ENCODE data around the gene DHX16. TPM values are rescaled to one million over a fixed set of nuclear protein-coding genes. Genes with fewer than 3 reads are reported as not detected.
A peak's percentile ranks its signal among the peaks of the same experiment; 100 is the strongest.

The DHX16 gene
- total and polyA plus RNA-seq, 9 of the 15 experiments (the other 6 are each of a cell fraction or from before 2014, with no cell fraction given), result 14.6 to 66.1 (median 47.5) TPM

DNA sequence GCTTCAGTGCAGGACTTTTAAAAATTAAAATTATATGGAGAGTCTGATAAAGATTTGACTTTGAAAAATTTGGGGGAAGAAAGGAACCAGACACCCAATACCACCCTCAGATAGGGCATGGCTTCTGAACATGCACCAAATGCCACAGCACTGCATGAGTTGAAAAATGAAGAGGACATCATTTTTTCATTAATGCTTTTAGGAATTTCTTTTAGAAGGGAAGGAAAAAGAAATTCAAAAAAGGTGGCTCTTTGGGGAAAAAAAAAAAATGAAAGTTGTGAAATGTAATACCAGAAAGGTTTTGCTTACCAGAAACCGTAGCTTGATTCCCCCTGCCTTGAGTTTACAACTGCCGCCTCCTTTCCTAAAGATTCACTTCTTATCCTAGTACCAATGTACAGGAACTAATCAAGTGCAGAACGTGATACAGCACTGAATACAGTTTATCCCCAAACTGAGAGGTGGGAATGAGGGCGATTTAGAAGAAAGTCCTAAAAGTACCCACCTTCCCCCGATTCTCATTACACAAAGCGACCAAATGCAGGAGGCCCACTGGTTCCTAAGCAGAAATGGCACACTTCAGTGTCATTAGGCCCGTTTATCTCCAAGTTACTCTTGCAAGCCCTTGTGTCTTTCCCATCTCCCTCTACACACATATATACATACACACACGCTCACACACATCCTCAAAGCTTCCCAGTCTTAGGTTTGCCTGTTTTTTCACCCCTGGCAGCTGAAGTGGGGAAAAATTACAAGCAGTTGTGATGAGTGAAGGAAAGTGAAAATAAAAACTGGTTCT lies 58.6 kb downstream of the DHX16 start (continued):
- TF ChIP-seq, protein P1, sequence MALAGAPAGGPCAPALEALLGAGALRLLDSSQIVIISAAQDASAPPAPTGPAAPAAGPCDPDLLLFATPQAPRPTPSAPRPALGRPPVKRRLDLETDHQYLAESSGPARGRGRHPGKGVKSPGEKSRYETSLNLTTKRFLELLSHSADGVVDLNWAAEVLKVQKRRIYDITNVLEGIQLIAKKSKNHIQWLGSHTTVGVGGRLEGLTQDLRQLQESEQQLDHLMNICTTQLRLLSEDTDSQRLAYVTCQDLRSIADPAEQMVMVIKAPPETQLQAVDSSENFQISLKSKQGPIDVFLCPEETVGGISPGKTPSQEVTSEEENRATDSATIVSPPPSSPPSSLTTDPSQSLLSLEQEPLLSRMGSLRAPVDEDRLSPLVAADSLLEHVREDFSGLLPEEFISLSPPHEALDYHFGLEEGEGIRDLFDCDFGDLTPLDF (CRISPR knock-in tag; IDR thresholded peaks at IDR 0.05), result no peak
- TF ChIP-seq ETV1 (tag; conservative IDR thresholded peaks at IDR 0.05; ENCODE audit: low read depth) (no peak), ZNF77 (CRISPR knock-in tag; IDR thresholded peaks at IDR 0.05) (0 out of 2 replicates have a peak, but pooled peaks have one; percentile 73), SIRT6 (IDR thresholded peaks at IDR 0.05; ENCODE audit: low read depth, low read length) (no peak), BMI1 (IDR thresholded peaks at IDR 0.05; ENCODE audit: low read length) (no peak), DEAF1 (CRISPR knock-in tag; IDR thresholded peaks at IDR 0.05) (0 out of 2 replicates have a peak, but pooled peaks have one; percentile 8), BCOR (IDR thresholded peaks at IDR 0.05) (no peak), EZH2 (IDR thresholded peaks at IDR 0.05; ENCODE audit: borderline replicate concordance, low read depth, low read length) (no peak), ZBTB12 (CRISPR knock-in tag; IDR thresholded peaks at IDR 0.05) (no peak), NFIX (CRISPR knock-in tag; IDR thresholded peaks at IDR 0.05; ENCODE audit: low read depth) (no peak), RBM17 (IDR thresholded peaks at IDR 0.05; ENCODE audit: borderline replicate concordance, low read depth, low read length) (no peak), ZNF518B (CRISPR knock-in tag; IDR thresholded peaks at IDR 0.05) (no peak), HMG20A (CRISPR knock-in tag; conservative IDR thresholded peaks at IDR 0.05) (no peak; the same call in 1 of the 2 replicates), ZNF184 (CRISPR knock-in tag; IDR thresholded peaks at IDR 0.05) (no peak)
- TF ChIP-seq, protein P2, sequence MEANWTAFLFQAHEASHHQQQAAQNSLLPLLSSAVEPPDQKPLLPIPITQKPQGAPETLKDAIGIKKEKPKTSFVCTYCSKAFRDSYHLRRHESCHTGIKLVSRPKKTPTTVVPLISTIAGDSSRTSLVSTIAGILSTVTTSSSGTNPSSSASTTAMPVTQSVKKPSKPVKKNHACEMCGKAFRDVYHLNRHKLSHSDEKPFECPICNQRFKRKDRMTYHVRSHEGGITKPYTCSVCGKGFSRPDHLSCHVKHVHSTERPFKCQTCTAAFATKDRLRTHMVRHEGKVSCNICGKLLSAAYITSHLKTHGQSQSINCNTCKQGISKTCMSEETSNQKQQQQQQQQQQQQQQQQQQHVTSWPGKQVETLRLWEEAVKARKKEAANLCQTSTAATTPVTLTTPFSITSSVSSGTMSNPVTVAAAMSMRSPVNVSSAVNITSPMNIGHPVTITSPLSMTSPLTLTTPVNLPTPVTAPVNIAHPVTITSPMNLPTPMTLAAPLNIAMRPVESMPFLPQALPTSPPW (CRISPR knock-in tag; IDR thresholded peaks at IDR 0.05), result no peak

All from K562 (cell line).